ENCODE data around the gene MBNL2.

DNA sequence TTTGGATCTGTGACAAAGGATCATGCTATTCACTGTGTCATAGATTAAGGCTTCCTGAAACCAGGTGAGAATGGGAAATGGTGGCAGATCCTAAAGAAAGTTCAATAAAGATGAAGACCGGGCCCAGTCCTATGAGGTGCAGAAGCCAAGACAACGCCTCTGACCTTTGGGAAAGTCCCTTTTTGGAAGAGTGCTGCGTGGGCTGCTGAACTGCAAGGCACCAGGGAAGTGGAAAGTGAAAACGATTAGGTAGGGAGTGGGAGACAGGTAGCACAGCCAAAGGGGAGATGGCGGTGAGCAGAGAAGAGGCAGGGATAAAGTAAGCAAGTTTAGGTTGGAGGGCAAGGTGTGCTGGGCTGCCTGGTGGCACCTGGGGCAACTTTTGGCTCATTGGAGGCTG is 16.3 kb downstream of the MBNL2 start:
- TF ChIP-seq EZH2phosphoT487 (IDR thresholded peaks at IDR 0.05; ENCODE audit: unreplicated experiment): no peak
- TF ChIP-seq, protein P1, sequence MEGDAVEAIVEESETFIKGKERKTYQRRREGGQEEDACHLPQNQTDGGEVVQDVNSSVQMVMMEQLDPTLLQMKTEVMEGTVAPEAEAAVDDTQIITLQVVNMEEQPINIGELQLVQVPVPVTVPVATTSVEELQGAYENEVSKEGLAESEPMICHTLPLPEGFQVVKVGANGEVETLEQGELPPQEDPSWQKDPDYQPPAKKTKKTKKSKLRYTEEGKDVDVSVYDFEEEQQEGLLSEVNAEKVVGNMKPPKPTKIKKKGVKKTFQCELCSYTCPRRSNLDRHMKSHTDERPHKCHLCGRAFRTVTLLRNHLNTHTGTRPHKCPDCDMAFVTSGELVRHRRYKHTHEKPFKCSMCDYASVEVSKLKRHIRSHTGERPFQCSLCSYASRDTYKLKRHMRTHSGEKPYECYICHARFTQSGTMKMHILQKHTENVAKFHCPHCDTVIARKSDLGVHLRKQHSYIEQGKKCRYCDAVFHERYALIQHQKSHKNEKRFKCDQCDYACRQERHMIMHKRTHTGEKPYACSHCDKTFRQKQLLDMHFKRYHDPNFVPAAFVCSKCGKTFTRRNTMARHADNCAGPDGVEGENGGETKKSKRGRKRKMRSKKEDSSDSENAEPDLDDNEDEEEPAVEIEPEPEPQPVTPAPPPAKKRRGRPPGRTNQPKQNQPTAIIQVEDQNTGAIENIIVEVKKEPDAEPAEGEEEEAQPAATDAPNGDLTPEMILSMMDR (conservative IDR thresholded peaks at IDR 0.05; ENCODE audit: low read depth in 2 of 2): no peak
- TF ChIP-seq EZH2 (IDR thresholded peaks at IDR 0.05; ENCODE audit: low read depth, unreplicated experiment): no peak
- TF ChIP-seq JUNB (IDR thresholded peaks at IDR 0.05; ENCODE audit: unreplicated experiment): no peak
- TF ChIP-seq, protein P2, sequence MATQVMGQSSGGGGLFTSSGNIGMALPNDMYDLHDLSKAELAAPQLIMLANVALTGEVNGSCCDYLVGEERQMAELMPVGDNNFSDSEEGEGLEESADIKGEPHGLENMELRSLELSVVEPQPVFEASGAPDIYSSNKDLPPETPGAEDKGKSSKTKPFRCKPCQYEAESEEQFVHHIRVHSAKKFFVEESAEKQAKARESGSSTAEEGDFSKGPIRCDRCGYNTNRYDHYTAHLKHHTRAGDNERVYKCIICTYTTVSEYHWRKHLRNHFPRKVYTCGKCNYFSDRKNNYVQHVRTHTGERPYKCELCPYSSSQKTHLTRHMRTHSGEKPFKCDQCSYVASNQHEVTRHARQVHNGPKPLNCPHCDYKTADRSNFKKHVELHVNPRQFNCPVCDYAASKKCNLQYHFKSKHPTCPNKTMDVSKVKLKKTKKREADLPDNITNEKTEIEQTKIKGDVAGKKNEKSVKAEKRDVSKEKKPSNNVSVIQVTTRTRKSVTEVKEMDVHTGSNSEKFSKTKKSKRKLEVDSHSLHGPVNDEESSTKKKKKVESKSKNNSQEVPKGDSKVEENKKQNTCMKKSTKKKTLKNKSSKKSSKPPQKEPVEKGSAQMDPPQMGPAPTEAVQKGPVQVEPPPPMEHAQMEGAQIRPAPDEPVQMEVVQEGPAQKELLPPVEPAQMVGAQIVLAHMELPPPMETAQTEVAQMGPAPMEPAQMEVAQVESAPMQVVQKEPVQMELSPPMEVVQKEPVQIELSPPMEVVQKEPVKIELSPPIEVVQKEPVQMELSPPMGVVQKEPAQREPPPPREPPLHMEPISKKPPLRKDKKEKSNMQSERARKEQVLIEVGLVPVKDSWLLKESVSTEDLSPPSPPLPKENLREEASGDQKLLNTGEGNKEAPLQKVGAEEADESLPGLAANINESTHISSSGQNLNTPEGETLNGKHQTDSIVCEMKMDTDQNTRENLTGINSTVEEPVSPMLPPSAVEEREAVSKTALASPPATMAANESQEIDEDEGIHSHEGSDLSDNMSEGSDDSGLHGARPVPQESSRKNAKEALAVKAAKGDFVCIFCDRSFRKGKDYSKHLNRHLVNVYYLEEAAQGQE (IDR thresholded peaks at IDR 0.05; ENCODE audit: unreplicated experiment): no peak
- TF ChIP-seq, protein P3, sequence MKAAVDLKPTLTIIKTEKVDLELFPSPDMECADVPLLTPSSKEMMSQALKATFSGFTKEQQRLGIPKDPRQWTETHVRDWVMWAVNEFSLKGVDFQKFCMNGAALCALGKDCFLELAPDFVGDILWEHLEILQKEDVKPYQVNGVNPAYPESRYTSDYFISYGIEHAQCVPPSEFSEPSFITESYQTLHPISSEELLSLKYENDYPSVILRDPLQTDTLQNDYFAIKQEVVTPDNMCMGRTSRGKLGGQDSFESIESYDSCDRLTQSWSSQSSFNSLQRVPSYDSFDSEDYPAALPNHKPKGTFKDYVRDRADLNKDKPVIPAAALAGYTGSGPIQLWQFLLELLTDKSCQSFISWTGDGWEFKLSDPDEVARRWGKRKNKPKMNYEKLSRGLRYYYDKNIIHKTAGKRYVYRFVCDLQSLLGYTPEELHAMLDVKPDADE (IDR thresholded peaks at IDR 0.05): no peak
- TF ChIP-seq CREB1 (CRISPR knock-in tag; IDR thresholded peaks at IDR 0.05; ENCODE audit: low read depth): no peak
